Daoy (cell line): ENCODE data around the gene THEM4. TPM values are rescaled to one million over a fixed set of nuclear protein-coding genes. Genes with fewer than 3 reads are reported as not detected.
"Not testable (repeated sequence)": the region's sequence is repeated elsewhere in the genome, so short reads cannot be mapped to it uniquely, and the experiment has no call there.

ENCODE experiments used
- DNase-seq: peaks from one replicate; pipeline ENCODE4 v3.0.0-alpha.2; 2015; ENCODE audit warnings: low read depth
- total RNA-seq: library from RNA; depleted of rRNA; stranded (reverse); fragments of >200 nt; shearing (Covaris generic); gene quantifications from 2 replicates; pipeline ENCODE4 v1.2.3, GENCODE V29; 2014

Gene THEM4
- total RNA-seq, 1 experiment from 2014 or later, result 15.1 TPM

- DNase-seq, result no peak
Measured at GRCh38 chr1:151859891-151860293, 49.4 kb downstream of the THEM4 start.

GRCh38 chr1:151858886-151859665 lies 50.2 kb downstream of the THEM4 start:
- no peak for DNase-seq

- no peak for DNase-seq
Measured at GRCh38 chr1:151858030-151858746, 51.1 kb downstream of the THEM4 start.

- DNase-seq, result no peak
Measured at GRCh38 chr1:151855933-151856332, 53.4 kb downstream of the THEM4 start.

GRCh38 chr1:151855516-151855915 lies 53.8 kb downstream of the THEM4 start:
- DNase-seq, result not testable (repeated sequence)

- no peak for DNase-seq
Measured at GRCh38 chr1:151854658-151855057, 54.7 kb downstream of the THEM4 start.

GRCh38 chr1:151853411-151853943 lies 55.8 kb downstream of the THEM4 start, which contains the start of gene THEM5:
Gene THEM5 (minus strand): TSS chr1:151853712. CDS start chr1:151853565, 147 bp downstream.
- DNase-seq, result no peak

GRCh38 chr1:151852733-151853132 lies 56.6 kb downstream of the THEM4 start:
- DNase-seq, result no peak

- DNase-seq, result no peak
Measured at GRCh38 chr1:151851886-151852285, 57.4 kb downstream of the THEM4 start.

- no peak for DNase-seq
Measured at GRCh38 chr1:151849871-151850270, 59.4 kb downstream of the THEM4 start.

GRCh38 chr1:151849126-151849525 lies 60.2 kb downstream of the THEM4 start:
- no peak for DNase-seq

- no peak for DNase-seq
Measured at GRCh38 chr1:151847867-151848596, 61.3 kb downstream of the THEM4 start.

- DNase-seq, result no peak
Measured at GRCh38 chr1:151846686-151847237, 62.5 kb downstream of the THEM4 start.

- peak; percentile 70 for DNase-seq
Measured at GRCh38 chr1:151846062-151846568, 63.2 kb downstream of the THEM4 start.

- DNase-seq, result no peak
Measured at GRCh38 chr1:151843398-151843797, 65.9 kb downstream of the THEM4 start.

GRCh38 chr1:151841141-151841540 lies 68.2 kb downstream of the THEM4 start:
- peak; percentile 76 for DNase-seq

- no peak for DNase-seq
Measured at GRCh38 chr1:151840421-151840820, 68.9 kb downstream of the THEM4 start.

GRCh38 chr1:151839457-151840403 lies 69.6 kb downstream of the THEM4 start, which contains the start of gene C2CD4D:
Gene C2CD4D (minus strand): TSS chr1:151839820. CDS start chr1:151838989, 831 bp downstream.
- DNase-seq, result no peak

- DNase-seq, result no peak
Measured at GRCh38 chr1:151839082-151839412, 70.3 kb downstream of the THEM4 start.
